Ammon's horn (tissue), 1 donor: Measurements from ENCODE around the gene CDR2L.
"Not testable (repeated sequence)": the region's sequence is repeated elsewhere in the genome, so short reads cannot be mapped to it uniquely, and the experiment has no call there.

ENCODE experiments used
- DNase-seq: peaks from one replicate; pipeline ENCODE4 v3.0.0-alpha.2; 2016; ENCODE audit warnings: low spot score

CDR2L gene

DNA sequence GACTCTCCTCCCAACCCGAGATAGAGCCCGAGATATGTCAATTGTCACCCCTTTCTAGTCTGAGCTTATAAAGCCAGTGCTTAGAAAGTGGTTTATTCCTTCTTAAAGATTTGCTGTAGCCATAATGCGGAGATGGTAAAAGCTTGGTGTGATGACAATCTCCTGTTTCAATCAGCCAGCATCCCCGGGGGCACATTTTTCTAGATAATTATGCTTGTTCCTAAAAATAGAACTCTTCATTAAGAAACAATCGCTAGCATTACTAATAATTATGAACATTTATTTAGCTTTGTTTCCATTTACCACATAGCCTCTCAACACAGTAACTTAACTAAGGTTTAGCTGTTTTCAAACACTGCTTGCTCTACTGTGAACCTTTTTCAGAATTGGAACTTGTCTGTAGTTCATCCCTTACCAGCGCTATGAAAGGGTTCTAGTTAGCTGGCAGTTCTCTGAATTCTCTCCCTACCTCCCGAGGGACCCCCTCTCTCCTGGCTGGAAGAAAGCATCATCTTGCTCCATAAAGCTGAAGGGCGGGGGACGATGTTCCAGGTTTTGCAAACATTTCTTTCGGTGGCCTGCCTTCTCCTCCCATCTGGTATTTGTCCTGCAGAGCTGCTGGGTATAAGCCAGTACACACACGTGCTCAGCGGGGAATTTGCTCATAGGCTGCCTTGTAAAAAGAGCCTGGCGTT, 24.1 kb downstream of the CDR2L start:
- peak; percentile 75 for DNase-seq

DNA sequence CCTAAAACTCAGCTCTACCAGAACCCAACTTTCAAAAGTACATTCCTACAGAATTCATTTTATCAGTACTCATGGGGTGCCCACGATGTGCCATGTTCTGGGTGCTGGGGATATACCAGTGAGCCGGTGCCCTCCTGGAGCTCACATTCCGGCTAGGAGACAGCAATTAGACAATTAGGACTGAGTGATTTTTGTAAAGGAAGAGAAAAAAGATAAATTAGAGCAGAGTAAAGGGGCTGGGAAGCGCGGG, 24.6 kb downstream of the CDR2L start:
- no peak for DNase-seq

GRCh38 chr17:75012346-75013091, 25.1 kb downstream of the CDR2L start, which contains the start of gene MRPL58:
Gene MRPL58 (plus strand): TSS chr17:75012670. CDS start chr17:75012687, 17 bp downstream.
- peak; percentile 84 for DNase-seq

DNA sequence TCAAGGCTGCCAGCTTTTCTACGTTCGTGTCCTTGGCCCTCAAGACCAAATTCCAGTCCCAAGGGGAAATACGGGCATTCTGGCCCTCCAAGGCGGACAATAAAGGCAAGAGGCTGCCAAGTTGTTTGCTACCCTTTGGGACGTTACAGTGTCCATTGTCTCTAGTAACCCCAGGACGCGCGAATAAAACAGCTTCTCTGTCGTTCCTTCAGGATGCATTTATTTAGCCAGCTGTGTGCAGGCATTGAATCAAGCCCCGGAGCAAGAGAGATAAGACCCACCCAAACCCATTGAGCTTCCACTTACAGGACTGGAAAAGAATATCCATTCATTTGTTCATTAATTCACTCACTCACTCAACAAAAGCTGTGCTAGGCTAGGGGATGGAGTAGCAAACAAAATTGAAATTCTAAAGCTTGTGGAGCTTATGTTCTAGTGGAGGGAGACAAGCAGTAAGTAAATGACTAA, 25.7 kb downstream of the CDR2L start:
- DNase-seq = no peak

DNA sequence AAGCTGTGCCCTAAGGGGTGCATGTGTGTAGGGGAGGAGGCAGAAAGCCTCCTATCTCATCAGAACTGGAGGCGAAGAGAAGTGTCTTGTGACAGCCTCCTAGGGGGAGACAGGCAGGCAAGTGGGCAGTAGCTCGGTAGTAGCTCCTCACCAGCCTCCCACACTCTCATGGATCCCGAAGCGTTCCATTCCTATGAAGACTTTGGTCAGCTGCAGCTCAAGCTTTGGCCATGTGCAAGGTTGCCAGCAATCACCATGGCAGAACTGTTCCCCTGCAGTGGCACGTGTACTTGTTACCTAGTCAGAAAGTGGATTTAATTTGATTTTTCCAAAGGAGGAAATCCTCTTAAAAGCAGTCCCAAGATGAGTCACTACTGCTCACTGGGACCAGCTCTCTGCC, 31.7 kb downstream of the CDR2L start:
- DNase-seq = no peak

DNA sequence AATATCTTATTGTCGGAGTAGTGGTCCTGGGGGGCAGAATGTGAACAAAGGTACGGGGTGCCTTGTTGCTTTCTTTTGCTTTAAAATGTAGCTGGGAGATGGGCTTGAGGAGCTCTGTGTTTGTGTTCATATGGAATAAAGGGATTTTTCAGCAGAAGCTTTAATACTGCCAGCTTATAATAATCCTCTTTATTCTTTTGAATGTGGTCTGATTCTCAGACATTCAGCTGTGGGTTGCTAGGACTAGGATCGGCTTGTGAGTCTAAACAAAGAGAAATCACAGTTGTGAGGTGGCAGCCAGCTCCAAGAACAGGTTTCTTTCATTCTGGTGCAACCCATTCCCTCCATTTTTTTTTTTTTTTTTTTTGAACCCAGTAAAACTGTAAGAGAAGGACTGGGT, 32.3 kb downstream of the CDR2L start:
- no peak for DNase-seq

DNA sequence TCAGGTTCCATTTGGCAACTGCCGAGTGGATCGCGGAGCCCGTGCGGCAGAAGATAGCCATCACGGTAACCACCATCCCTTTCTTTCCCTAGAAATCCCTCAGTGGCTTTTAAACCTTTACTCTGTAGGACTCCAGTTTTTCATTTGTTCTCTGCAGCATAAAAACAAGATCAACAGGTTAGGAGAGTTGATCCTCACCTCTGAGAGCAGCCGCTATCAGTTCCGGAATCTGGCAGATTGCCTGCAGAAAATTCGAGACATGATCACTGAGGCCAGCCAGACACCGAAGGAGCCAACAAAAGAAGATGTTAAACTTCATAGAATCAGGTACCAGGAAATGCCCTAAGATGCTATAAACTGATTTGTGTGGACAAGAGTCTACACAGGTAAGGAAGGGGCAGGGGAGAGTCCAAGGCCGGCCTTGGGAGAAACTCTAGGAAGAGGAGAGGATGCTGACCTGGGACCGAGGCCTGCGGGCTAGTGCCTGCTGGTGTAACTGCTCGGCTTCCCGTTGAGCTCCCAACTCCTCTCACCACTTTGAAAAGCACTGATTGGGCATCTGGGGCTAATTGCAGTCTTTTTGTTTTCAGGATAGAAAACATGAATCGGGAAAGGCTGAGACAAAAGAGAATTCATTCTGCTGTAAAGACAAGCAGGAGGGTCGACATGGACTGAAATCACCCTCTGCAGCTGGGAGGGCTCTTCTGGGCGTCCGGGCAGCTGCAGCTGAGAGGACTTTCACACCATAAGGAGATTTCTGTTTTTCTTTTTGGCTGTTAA, 33.1 kb downstream of the CDR2L start:
- peak; percentile 69 for DNase-seq

GRCh38 chr17:75024686-75025397, 37.4 kb downstream of the CDR2L start:
- no peak for DNase-seq

DNA sequence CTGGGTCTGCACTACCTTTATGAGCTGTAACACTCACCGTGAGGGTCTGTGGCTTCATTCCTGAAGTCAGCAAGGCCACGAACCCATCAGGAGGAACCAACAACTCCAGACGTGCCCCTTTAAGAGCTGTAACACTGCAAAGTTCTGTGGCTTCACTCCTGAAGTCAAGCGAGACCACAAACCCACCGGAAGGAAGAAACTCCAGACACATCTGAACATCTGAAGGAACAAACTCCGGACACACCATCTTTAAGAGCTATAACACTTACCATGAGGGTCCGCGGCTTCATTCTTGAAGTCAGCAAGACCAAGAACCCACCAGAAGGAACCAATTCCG, 37.9 kb downstream of the CDR2L start:
- DNase-seq = not testable (repeated sequence)

GRCh38 chr17:75026650-75027049, 39.2 kb downstream of the CDR2L start:
- DNase-seq = not testable (repeated sequence)

GRCh38 chr17:75030161-75030560, 42.7 kb downstream of the CDR2L start:
- DNase-seq = no peak

DNA sequence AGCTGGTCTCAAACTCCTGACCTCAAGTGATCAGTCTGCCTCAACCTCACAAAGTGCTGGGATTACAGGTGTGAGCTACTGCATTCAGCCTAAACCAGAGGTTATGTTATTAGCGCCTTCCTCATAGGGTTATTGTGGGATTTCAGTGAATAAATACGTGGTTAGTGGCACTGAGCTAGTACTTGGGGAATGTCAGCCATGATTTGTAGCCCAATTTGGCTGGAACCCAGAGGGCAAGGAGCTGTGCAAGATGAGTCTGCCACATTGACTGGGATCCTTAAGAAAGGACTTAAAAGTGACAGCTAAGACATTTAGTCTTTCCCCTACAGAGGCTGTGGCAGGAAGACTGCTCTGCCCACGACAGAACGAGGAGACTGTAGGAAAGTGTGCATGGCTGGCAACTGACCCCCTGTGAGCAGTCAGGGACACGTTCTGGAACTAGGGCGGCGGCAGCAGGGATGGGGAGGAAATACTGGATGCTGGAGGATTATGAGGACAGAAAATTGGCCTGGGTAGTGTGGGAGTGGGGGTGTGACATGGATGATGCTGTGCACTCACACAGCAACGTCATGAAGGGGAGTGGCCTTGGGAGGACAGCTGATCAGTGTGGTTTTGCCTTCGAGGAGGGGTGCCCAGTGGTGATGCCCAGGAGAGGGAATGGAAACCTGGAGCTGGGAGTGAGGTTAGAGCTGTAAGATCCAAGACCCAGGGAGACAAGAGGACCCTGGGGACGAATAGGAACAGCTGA, 44.7 kb downstream of the CDR2L start:
- DNase-seq = peak; percentile 95

DNA sequence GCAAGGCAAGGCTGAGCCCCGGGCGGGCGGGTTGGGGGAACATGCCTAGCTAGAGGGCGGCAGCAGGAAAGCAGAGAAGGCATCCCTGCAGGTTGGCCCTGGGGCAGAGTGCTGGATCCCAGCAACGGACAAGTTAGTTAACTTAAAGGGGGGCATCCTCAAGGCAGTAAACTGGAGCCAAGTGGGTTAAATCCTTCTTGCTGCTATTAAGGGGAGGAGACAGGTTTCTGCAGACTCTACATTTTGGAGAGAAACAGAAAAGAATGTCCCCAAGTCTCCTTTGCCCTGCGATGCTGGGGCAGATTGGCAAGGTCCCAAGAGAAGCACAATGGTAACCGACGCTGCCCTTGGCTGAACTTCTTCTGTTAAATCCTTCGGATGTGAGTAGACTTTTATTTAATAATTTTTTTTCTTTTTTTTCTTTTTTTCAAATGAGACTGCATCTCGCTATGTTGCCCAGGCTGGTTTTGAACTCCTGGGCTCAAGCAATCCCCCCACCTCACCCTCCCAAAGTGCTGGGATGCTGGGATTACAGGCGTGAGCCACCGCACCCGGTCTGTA, 45.4 kb downstream of the CDR2L start:
- DNase-seq = peak; percentile 43

- DNase-seq = peak; percentile 94
These were observed 46.2 kb downstream of the CDR2L start for GRCh38 chr17:75033346-75034235.

GRCh38 chr17:75034236-75034908, 46.9 kb downstream of the CDR2L start:
- DNase-seq = peak; percentile 91

GRCh38 chr17:75036643-75037268, 49.3 kb downstream of the CDR2L start:
- peak; percentile 69 for DNase-seq

- DNase-seq = no peak
These were observed 51.8 kb downstream of the CDR2L start for GRCh38 chr17:75039238-75039637.

DNA sequence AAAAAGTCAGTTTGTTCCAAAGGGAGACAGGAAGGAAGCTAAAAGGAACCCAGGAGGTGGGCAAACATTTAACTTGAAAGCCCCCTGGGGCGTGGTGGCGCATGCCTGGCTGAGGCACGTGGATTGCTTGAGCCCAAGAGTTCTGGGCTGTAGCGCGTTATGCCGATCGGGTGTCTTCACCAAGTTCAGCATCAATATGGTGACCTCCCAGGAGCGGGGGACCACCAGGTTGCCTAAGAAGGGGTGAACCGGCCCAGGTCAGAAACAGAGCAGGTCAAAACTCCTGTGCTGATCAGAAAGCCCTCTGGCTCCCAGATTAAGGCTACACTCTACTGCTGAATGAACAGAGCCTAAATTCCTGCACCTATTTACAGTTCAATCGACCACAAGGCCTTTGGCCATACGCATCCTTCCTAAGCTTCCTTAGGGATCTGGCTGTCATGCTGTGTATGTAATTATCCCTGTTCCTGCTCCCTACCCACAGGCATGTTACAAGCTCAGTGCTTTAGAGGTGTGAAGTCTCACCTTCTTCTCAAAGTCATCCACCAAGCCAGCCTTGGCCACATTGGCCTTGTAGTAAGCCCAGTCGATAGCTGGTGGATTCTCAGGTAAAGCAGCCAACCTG, 54.3 kb downstream of the CDR2L start:
- no peak for DNase-seq

GRCh38 chr17:75043789-75044188, 56.4 kb downstream of the CDR2L start:
- DNase-seq = not testable (repeated sequence)
